OCI-LY1 (cell line): ENCODE data around the gene SQSTM1.

Source experiments
- EZH2 ChIP-seq: fragments of 200-600 bp; sonication (generic), shearing (Covaris generic); IDR thresholded peaks from 2 replicates; pipeline ENCODE4 v1.8.0; 2017; ENCODE audit warnings: borderline replicate concordance, mixed run types, mild to moderate bottlenecking, antibody characterized with exemption, low read length, moderate library complexity, mixed read lengths
- TF ChIP-seq, protein P1 (sequence below): fragments of 200-600 bp; sonication (generic), shearing (Covaris generic); IDR thresholded peaks from 2 replicates; pipeline ENCODE4 v1.5.1; 2017; ENCODE audit warnings: mild to moderate bottlenecking, antibody characterized with exemption, low read length, moderate library complexity, mixed read lengths

DNA sequence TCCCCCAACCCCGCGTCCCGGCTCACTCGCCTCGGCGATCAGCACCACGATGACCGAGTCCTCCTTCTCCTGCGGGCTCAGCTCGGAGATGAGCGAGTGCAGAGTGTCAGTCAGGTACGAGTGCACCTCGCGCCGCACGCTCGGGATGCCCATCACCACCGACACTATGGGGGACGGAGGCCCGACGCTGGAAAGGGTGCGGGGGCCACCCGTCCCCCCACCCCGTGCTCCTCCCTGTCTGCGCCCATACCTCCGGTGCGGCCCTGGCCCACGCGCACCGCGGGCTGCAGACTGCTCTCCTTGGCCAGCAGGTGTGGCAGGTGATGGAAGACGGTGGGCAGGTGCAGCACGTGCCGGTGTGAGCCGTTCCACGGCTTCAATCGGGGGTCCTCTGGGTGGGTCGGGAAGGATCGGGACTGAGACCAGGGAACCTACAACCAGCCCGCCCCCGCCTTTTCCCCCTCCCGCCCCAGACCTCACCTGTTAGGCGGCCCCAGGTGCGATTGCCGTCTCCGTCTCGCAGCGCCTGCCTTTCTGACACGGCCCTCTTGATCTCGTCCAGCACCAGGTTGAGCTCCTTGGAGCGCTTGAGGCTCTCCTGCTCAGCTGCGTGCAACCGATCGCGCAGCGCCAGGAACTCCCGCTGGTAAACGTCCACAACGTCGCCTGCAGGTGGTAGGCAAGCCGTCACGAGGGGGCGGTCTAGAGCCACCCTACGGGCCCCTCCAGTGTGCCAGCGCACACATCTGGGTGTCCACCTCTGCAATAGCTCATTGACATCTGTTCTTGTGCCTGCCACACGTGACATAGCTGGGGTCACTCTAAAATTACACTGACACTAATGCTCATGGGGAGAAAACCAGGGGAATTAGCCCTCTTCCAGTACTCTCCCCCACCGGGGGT lies 19.1 kb upstream of the SQSTM1 start:
- TF ChIP-seq, protein P1, sequence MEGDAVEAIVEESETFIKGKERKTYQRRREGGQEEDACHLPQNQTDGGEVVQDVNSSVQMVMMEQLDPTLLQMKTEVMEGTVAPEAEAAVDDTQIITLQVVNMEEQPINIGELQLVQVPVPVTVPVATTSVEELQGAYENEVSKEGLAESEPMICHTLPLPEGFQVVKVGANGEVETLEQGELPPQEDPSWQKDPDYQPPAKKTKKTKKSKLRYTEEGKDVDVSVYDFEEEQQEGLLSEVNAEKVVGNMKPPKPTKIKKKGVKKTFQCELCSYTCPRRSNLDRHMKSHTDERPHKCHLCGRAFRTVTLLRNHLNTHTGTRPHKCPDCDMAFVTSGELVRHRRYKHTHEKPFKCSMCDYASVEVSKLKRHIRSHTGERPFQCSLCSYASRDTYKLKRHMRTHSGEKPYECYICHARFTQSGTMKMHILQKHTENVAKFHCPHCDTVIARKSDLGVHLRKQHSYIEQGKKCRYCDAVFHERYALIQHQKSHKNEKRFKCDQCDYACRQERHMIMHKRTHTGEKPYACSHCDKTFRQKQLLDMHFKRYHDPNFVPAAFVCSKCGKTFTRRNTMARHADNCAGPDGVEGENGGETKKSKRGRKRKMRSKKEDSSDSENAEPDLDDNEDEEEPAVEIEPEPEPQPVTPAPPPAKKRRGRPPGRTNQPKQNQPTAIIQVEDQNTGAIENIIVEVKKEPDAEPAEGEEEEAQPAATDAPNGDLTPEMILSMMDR: peak; percentile 87
- TF ChIP-seq EZH2: no peak
